Trophoblast cell (in vitro differentiated cells and primary cell): ENCODE measurements around the gene SBF2.

Experiments
- DNase-seq, 2 donors: peaks; one replicate each; pipeline ENCODE4 v3.0.0-alpha.2; 2016
- H2AFZ ChIP-seq: 2 replicates; pipeline ENCODE4 v1.6.1; 2013; ENCODE audit warnings: low read length, moderate library complexity, mild to moderate bottlenecking; ENCODE audit not compliant: insufficient read depth, poor library complexity
- H2AK5ac ChIP-seq: 2 replicates; pipeline ENCODE4 v1.6.1; 2013; ENCODE audit warnings: mild to moderate bottlenecking, low read length
- H2BK120ac ChIP-seq: 2 replicates; pipeline ENCODE4 v1.6.1; 2013; ENCODE audit warnings: low read length, mild to moderate bottlenecking, moderate library complexity; ENCODE audit not compliant: insufficient read depth, poor library complexity
- H2BK12ac ChIP-seq: 2 replicates; pipeline ENCODE4 v1.6.1; 2013; ENCODE audit warnings: mild to moderate bottlenecking, low read length, moderate library complexity
- H2BK5ac ChIP-seq: 2 replicates; pipeline ENCODE4 v1.6.1; 2013; ENCODE audit warnings: low read length, low read depth, moderate library complexity, mild to moderate bottlenecking; ENCODE audit not compliant: poor library complexity
- H3K14ac ChIP-seq: 2 replicates; pipeline ENCODE4 v1.6.1; 2013; ENCODE audit warnings: mild to moderate bottlenecking, low read length
- H3K18ac ChIP-seq: 2 replicates; pipeline ENCODE4 v1.6.1; 2013; ENCODE audit warnings: mild to moderate bottlenecking, low read length
- H3K23ac ChIP-seq: 2 replicates; pipeline ENCODE4 v1.6.1; 2013; ENCODE audit warnings: low read length
- H3K27ac ChIP-seq: 2 replicates; pipeline ENCODE4 v1.5.1; 2013; ENCODE audit warnings: low read depth, mild to moderate bottlenecking, inconsistent platforms, low read length, moderate library complexity
- H3K27me3 ChIP-seq: 2 replicates; pipeline ENCODE4 v1.6.1; 2013; ENCODE audit warnings: inconsistent platforms, mild to moderate bottlenecking, low read length, moderate library complexity; ENCODE audit not compliant: insufficient read depth
- H3K36me3 ChIP-seq, 2 experiments: 1 replicate in 1 of 2; 2 replicates in 1 of 2; pipeline ENCODE4 v1.6.1; 2013; ENCODE audit warnings: low read length in 2 of 2, mild to moderate bottlenecking in 2 of 2, moderate library complexity in 1 of 2; ENCODE audit not compliant: insufficient read depth in 2 of 2, control insufficient read depth in 1 of 2
- H3K4ac ChIP-seq: 2 replicates; pipeline ENCODE4 v1.6.1; 2013; ENCODE audit warnings: low read depth, mild to moderate bottlenecking, low read length, moderate library complexity
- H3K4me1 ChIP-seq, 2 experiments: 1 replicate in 1 of 2; 2 replicates in 1 of 2; pipeline ENCODE4 v1.6.1; 2013; ENCODE audit warnings: low read length in 2 of 2, mild to moderate bottlenecking in 2 of 2, moderate library complexity in 1 of 2; ENCODE audit not compliant: insufficient read depth in 2 of 2, control insufficient read depth in 1 of 2
- H3K4me2 ChIP-seq: 2 replicates; pipeline ENCODE4 v1.6.1; 2013; ENCODE audit warnings: inconsistent platforms, mild to moderate bottlenecking, low read length, moderate library complexity
- H3K4me3 ChIP-seq: 2 replicates; pipeline ENCODE4 v1.5.1; 2013; ENCODE audit warnings: mild to moderate bottlenecking, low read depth, low read length, inconsistent platforms
- H3K79me1 ChIP-seq: one replicate; pipeline ENCODE4 v1.6.1; 2013; ENCODE audit warnings: low read length
- H3K79me2 ChIP-seq: 2 replicates; pipeline ENCODE4 v1.6.1; 2013; ENCODE audit warnings: low read length, mild to moderate bottlenecking; ENCODE audit not compliant: control insufficient read depth, insufficient read depth, poor library complexity
- H3K9ac ChIP-seq: 2 replicates; pipeline ENCODE4 v1.6.1; 2013; ENCODE audit warnings: mild to moderate bottlenecking, low read length
- H3K9me3 ChIP-seq: 2 replicates; pipeline ENCODE4 v1.6.1; 2013; ENCODE audit warnings: low read depth, mild to moderate bottlenecking, control low read depth, inconsistent platforms, low read length; ENCODE audit not compliant: insufficient read depth
- H4K12ac ChIP-seq: 2 replicates; pipeline ENCODE4 v1.6.1; 2013; ENCODE audit warnings: low read depth, mild to moderate bottlenecking, low read length, moderate library complexity
- H4K8ac ChIP-seq: 2 replicates; pipeline ENCODE4 v1.6.1; 2013; ENCODE audit warnings: low read depth, mild to moderate bottlenecking, low read length, moderate library complexity
- H4K91ac ChIP-seq: one replicate; pipeline ENCODE4 v1.6.1; 2013; ENCODE audit warnings: low read depth, mild to moderate bottlenecking, low read length, moderate library complexity
- WGBS: extraction: QIAGEN DNeasy Blood & Tissue Kit; methylation state at CpG from one replicate; pipeline ENCODE4 v1.1.7; 2013; ENCODE audit warnings: missing lambda C conversion rate; ENCODE audit not compliant: insufficient read length, insufficient coverage; ENCODE audit errors: extremely low coverage; 5-methylcytosine and 5-hydroxymethylcytosine counted together

Gene SBF2

DNA sequence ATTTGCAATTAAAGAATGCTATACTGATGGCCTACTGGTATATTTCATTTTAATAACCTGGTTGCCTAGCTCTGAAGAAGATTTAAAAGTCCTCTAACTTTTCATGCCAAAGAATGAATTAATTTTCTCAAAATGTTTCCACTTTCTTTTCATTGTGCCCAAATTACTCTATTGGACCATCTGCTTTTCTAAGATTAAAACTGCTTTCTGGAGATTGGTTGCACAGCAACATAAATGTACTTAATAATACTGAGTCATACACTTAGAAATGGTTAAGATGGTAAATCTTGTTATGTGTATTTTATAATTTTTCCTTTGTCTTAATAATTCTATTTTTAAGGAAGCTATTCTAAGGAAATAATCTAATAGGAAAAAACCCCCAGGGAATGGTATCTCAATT is 479.9 kb downstream of the SBF2 start:
- peaks cover 2% of the 10 kb centered on the region in 2 experiments for H3K4me1 ChIP-seq
- H3K9me3 ChIP-seq, result no peaks in the 10 kb centered on the region
- H2AK5ac ChIP-seq, result no peak overlapping the region
- no peak overlapping the region for H3K18ac ChIP-seq
- H2AFZ ChIP-seq, result no peak overlapping the region
- H2BK12ac ChIP-seq, result no peak overlapping the region
- no peak overlapping the region for H4K12ac ChIP-seq
- no peak overlapping the region for H3K23ac ChIP-seq
- H3K27ac ChIP-seq, result no peak overlapping the region
- H4K91ac ChIP-seq, result no peak overlapping the region
- H2BK120ac ChIP-seq, result no peak overlapping the region
- no peak overlapping the region for H3K4me3 ChIP-seq
- no peaks in the 10 kb centered on the region for H3K27me3 ChIP-seq
- H4K8ac ChIP-seq, result no peak overlapping the region
- H3K79me2 ChIP-seq, result no peaks in the 10 kb centered on the region
- H3K9ac ChIP-seq, result no peak overlapping the region
- H3K4me2 ChIP-seq, result no peak overlapping the region
- no peaks in the 10 kb centered on the region for H3K36me3 ChIP-seq
- no peak for DNase-seq
- peaks cover 2% of the 10 kb centered on the region for H3K79me1 ChIP-seq
- H3K14ac ChIP-seq, result no peak overlapping the region
- H2BK5ac ChIP-seq, result no peak overlapping the region
- no peak overlapping the region for H3K4ac ChIP-seq

DNA sequence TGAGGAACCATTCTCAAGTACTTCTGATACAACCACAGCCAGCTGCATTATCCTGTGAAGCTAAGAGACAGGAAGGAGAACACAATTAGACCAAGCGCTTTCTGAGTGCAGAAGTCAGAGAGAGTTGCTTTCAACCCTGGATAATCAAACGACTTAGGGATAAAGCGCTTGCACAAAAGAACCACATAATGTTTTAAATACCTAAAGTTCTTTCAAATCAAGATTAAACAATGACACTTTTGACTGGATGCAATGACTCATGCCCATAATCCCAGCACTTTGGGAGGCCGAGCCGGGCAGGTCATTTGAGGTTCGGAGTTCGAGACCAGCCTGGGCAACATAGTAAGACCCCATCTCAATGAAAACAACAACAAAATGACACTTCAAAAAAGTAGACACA is 485.1 kb downstream of the SBF2 start:
- Histone ChIP-seq H3K79me2 (no peaks in the 10 kb centered on the region), H4K8ac (no peak overlapping the region), H3K4me1 (peaks cover 0 to 3% of the 10 kb centered on the region in 2 experiments), H4K91ac (no peak overlapping the region), H3K9me3 (no peaks in the 10 kb centered on the region), H2BK5ac (no peak overlapping the region), H3K79me1 (peaks cover 2% of the 10 kb centered on the region), H3K9ac (no peak overlapping the region), H3K27me3 (no peaks in the 10 kb centered on the region), H3K18ac (no peak overlapping the region), H2BK12ac (no peak overlapping the region), H2AFZ (no peak overlapping the region), H3K14ac (no peak overlapping the region), H3K4ac (no peak overlapping the region), H4K12ac (no peak overlapping the region), H3K23ac (no peak overlapping the region), H3K27ac (no peak overlapping the region), H2BK120ac (no peak overlapping the region), H3K4me3 (no peak overlapping the region), H2AK5ac (no peak overlapping the region), H3K36me3 (peaks cover 0 to 3% of the 10 kb centered on the region in 2 experiments), H3K4me2 (no peak overlapping the region)
- peak; percentile 39 to 73 for DNase-seq
- WGBS, result no CpG with 5 or more reads among the region's 7 CpGs

DNA sequence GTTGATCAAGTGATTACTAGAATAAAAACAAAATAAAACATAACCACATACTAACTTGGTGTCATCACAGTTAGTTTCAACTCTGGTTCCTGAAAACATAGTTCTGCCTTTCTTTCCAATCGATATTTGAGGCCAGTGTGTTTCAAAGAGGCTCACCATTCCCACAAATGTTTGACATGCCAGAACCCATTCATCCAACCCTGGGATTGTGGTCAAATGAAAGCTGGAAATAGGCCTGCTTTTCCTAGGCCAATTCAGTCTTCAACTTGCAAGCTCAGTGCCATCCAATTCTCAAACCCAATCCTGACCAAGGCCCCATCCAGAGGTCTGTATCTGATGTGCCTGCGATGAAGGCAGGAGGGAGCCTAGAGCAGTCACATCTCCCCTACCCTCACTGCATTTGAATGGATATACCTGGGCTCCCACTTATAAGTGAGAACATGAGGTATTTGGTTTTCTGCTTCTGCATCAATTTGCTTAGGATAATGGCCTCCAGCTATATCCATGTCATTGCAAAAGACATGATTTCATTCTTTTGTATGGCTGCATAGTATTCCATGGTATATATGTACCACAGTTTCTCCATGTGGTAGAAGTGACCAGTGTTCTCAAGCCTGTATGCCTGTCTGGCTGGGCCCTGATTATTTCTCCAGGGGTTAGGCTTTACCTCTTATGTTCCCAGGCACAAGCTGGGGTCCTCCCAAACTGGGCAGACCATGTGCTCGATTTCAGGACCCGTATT is 486.9 kb downstream of the SBF2 start:
- Histone ChIP-seq H3K9me3 (no peaks in the 10 kb centered on the region), H2AFZ (no peak overlapping the region), H2BK12ac (no peak overlapping the region), H2BK5ac (no peak overlapping the region), H3K4me3 (no peak overlapping the region), H3K23ac (no peak overlapping the region), H4K91ac (no peak overlapping the region), H2AK5ac (no peak overlapping the region), H3K79me1 (peaks cover 8% of the 10 kb centered on the region), H3K27me3 (no peaks in the 10 kb centered on the region), H2BK120ac (no peak overlapping the region), H4K8ac (no peak overlapping the region), H3K9ac (no peak overlapping the region), H3K18ac (no peak overlapping the region), H3K14ac (no peak overlapping the region), H3K36me3 (peaks cover 0 to 3% of the 10 kb centered on the region in 2 experiments), H3K4me2 (no peak overlapping the region), H4K12ac (no peak overlapping the region), H3K27ac (no peak overlapping the region), H3K4ac (no peak overlapping the region), H3K79me2 (no peaks in the 10 kb centered on the region), H3K4me1 (peaks cover 0 to 7% of the 10 kb centered on the region in 2 experiments)
- no peak for DNase-seq
- WGBS, result no CpG with 5 or more reads among the region's 4 CpGs

DNA sequence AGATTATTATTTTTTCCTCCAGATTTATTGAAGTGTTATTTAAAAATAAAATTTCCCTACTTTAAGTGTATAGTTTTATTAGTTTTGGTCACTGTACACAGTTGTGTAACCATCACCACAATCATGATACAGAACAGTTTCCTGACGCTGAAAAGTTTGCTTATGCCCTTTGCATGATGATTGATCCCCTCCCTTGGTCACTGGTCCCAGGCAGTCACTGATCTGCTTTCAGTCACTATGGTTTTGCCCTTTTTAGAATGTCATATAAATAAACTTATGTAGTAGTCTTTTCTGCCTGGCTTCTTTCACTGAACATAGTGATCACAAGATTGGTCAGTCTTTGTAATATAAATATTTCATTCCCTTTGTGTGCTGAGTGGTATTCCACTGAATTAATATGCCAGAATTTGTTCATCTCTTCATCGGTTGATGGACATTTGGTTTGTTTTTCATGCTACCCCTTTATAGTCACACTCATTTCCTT is 489.6 kb downstream of the SBF2 start:
- Histone ChIP-seq H2BK12ac (no peak overlapping the region), H2BK120ac (peak overlapping the region; percentile 60)
- no CpG with 5 or more reads among the region's 2 CpGs for WGBS

More for the DNA sequence above, 489.6 kb downstream of the SBF2 start:
- H3K27ac ChIP-seq, result peak overlapping the region; percentile 6
- H3K14ac ChIP-seq, result no peak overlapping the region
- peak overlapping the region; percentile 77 for H4K91ac ChIP-seq
- peaks cover 0 to 10% of the 10 kb centered on the region in 2 experiments for H3K4me1 ChIP-seq
- no peaks in the 10 kb centered on the region for H3K9me3 ChIP-seq
- H3K9ac ChIP-seq, result no peak overlapping the region
- no peak overlapping the region for H3K4ac ChIP-seq
- no peaks in the 10 kb centered on the region for H3K79me2 ChIP-seq
- DNase-seq, result no peak
- H3K23ac ChIP-seq, result no peak overlapping the region
- no peak overlapping the region for H3K4me2 ChIP-seq
- H4K8ac ChIP-seq, result no peak overlapping the region
- H3K27me3 ChIP-seq, result no peaks in the 10 kb centered on the region
- no peak overlapping the region for H2BK5ac ChIP-seq
- no peak overlapping the region for H3K18ac ChIP-seq
- H3K4me3 ChIP-seq, result no peak overlapping the region
- H3K36me3 ChIP-seq, result peaks cover 0 to 3% of the 10 kb centered on the region in 2 experiments
- H2AFZ ChIP-seq, result no peak overlapping the region
- no peak overlapping the region for H4K12ac ChIP-seq
- peaks cover 12% of the 10 kb centered on the region for H3K79me1 ChIP-seq
- H2AK5ac ChIP-seq, result no peak overlapping the region
